Suprapubic skin (tissue), 4 donors: ENCODE measurements around the gene SLC1A7. TPM values are rescaled to one million over a fixed set of nuclear protein-coding genes. Genes with fewer than 3 reads are reported as not detected.
"Not testable (repeated sequence)": the region's sequence is repeated elsewhere in the genome, so short reads cannot be mapped to it uniquely, and the experiment has no call there.

ENCODE experiments used
- DNase-seq, 2 donors: peaks; one replicate each; pipeline ENCODE4 v3.0.0-alpha.2; 2019; ENCODE audit warnings: low spot score in 2 of 2
- H3K27ac ChIP-seq: fragments of 200-600 bp; sonication (generic); one replicate; pipeline ENCODE4 v1.5.1; 2019
- H3K27me3 ChIP-seq: fragments of 200-600 bp; sonication (generic); one replicate; pipeline ENCODE4 v1.5.1; 2019
- H3K36me3 ChIP-seq: fragments of 200-600 bp; sonication (generic); one replicate; pipeline ENCODE4 v1.5.1; 2019
- H3K4me1 ChIP-seq: fragments of 200-600 bp; sonication (generic); one replicate; pipeline ENCODE4 v1.5.1; 2019
- H3K4me3 ChIP-seq: fragments of 200-600 bp; sonication (generic); one replicate; pipeline ENCODE4 v1.5.1; 2019; ENCODE audit warnings: mild to moderate bottlenecking
- H3K9me3 ChIP-seq: fragments of 200-600 bp; sonication (generic); one replicate; pipeline ENCODE4 v1.5.1; 2019
- CTCF ChIP-seq, 2 donors: fragments of 200-600 bp in 1 of 2; fragments of 450-650 bp in 1 of 2; sonication (generic) in 1 of 2; IDR thresholded peaks; one replicate each; pipeline ENCODE4 v1.5.1; 2016 to 2019; ENCODE audit warnings: antibody characterized with exemption in 2 of 2, mild to moderate bottlenecking in 1 of 2, moderate library complexity in 1 of 2
- EP300 ChIP-seq: sonication (generic); formaldehyde crosslinking; IDR thresholded peaks from one replicate; pipeline ENCODE4 v1.6.1; 2017; ENCODE audit warnings: antibody characterized with exemption
- POLR2A ChIP-seq, 2 donors: fragments of 450-650 bp; IDR thresholded peaks; one replicate each; pipeline ENCODE4 v1.6.1; 2017; ENCODE audit warnings: antibody characterized with exemption in 2 of 2, mild to moderate bottlenecking in 2 of 2, moderate library complexity in 2 of 2
- POLR2AphosphoS5 ChIP-seq, 3 donors: sonication (generic); formaldehyde crosslinking; IDR thresholded peaks; one replicate each; pipeline ENCODE4 v1.6.1; 2017; ENCODE audit warnings: antibody characterized with exemption in 3 of 3
- WGBS: methylation state at CpG from one replicate; pipeline ENCODE4 v1.1.5; 2018; 5-methylcytosine and 5-hydroxymethylcytosine counted together
- total RNA-seq, 4 donors: library from RNA; depleted of rRNA; stranded (reverse); fragments of >200 nt; gene quantifications; one replicate each; pipeline ENCODE4 v1.1.0, GENCODE V29; 2016

SLC1A7 gene
- not detected for total RNA-seq

GRCh38 chr1:53142226-53142853 is at the start of gene SLC1A7:
Gene SLC1A7 (minus strand): TSS chr1:53142638. CDS start chr1:53142449, 189 bp downstream.
- H3K27me3 ChIP-seq: no peaks in the 10 kb centered on the region
- H3K4me3 ChIP-seq: no peak within 1 kb of the TSS
- 91% methylated on average over 21 of the region's 21 CpGs for WGBS
- H3K9me3 ChIP-seq: no peaks in the 10 kb centered on the region
- no peaks in the 10 kb centered on the region for H3K36me3 ChIP-seq
- DNase-seq: no peak
- TF ChIP-seq POLR2AphosphoS5 (IDR thresholded peaks at IDR 0.05) (no peak), CTCF (IDR thresholded peaks at IDR 0.05) (no peak), EP300 (no peak), POLR2A (IDR thresholded peaks at IDR 0.05) (no peak)
- H3K27ac ChIP-seq: no peak within 1 kb of the TSS
- peaks cover 5% of the 10 kb centered on the region for H3K4me1 ChIP-seq

GRCh38 chr1:53190210-53190611 is 47.8 kb upstream of the SLC1A7 start:
- H3K27ac ChIP-seq: no peak overlapping the region
- WGBS: 74% methylated on average over 10 of the region's 10 CpGs
- TF ChIP-seq POLR2AphosphoS5 (IDR thresholded peaks at IDR 0.05): no peak
- TF ChIP-seq POLR2A (IDR thresholded peaks at IDR 0.05): no peak
- TF ChIP-seq EP300: no peak
- no peak for TF ChIP-seq CTCF (IDR thresholded peaks at IDR 0.05)

DNA sequence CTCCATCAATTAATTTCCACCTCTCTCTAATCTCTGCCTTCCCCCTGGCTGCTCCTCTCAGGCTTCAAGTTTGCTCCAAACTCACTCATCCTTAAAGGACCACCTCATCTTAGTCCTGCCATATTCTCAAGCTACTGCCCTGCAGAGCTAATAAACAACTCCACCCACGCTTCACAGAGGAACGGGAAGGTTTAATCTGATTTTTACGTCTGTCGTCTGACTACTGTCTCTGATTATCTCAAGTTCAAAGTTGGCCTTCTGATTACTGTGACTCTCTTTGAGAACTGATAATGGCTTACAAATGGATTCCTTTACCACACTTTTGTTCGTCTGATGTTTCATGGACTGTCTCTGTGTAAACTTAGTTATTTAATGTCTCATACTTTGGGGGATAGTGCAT is 46.6 kb upstream of the SLC1A7 start:
- Histone ChIP-seq H3K27me3 (no peaks in the 10 kb centered on the region), H3K27ac (no peak overlapping the region), H3K4me1 (no peaks in the 10 kb centered on the region), H3K4me3 (no peak overlapping the region), H3K36me3 (no peaks in the 10 kb centered on the region), H3K9me3 (no peaks in the 10 kb centered on the region)
- TF ChIP-seq POLR2AphosphoS5 (IDR thresholded peaks at IDR 0.05): no peak
- 70% methylated on average over 5 of the region's 5 CpGs for WGBS
- no peak for DNase-seq

More at GRCh38 chr1:53190210-53190611, 47.8 kb upstream of the SLC1A7 start:
- Histone ChIP-seq H3K4me3 (no peak overlapping the region), H3K27me3 (no peaks in the 10 kb centered on the region), H3K4me1 (peaks cover 5% of the 10 kb centered on the region), H3K9me3 (no peaks in the 10 kb centered on the region), H3K36me3 (no peaks in the 10 kb centered on the region)
- DNase-seq: no peak

GRCh38 chr1:53188099-53188498 is 45.7 kb upstream of the SLC1A7 start:
- H3K4me3 ChIP-seq: no peak overlapping the region
- no peaks in the 10 kb centered on the region for H3K4me1 ChIP-seq
- no peak overlapping the region for H3K27ac ChIP-seq
- H3K9me3 ChIP-seq: no peaks in the 10 kb centered on the region
- H3K36me3 ChIP-seq: no peaks in the 10 kb centered on the region
- no peaks in the 10 kb centered on the region for H3K27me3 ChIP-seq
- DNase-seq: no peak
- WGBS: 74% methylated on average over 2 of the region's 4 CpGs
- TF ChIP-seq CTCF (IDR thresholded peaks at IDR 0.05) (no peak), POLR2A (IDR thresholded peaks at IDR 0.05) (no peak), EP300 (no peak), POLR2AphosphoS5 (IDR thresholded peaks at IDR 0.05) (no peak)

DNA sequence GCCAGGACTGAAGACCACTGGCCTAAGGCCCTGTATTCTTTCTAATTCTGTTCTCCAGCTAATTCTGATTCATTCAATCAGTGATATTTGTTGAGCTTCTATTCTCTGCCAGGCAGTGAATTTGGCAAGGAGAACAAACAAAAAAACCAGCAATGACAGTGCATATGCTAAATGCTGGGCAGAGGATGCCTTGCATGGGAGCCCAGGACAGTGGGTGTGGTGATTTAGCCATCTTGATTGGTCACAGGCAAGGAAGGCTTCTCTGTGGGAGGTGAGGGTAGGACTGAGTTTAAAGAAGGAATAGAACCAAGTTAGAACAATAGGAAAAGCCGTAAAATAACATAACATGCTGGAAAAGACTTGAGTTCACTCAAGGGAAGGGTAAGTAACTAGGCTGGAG is 45.0 kb upstream of the SLC1A7 start:
- no peak for DNase-seq
- WGBS: 80% methylated on average over 1 of the region's 1 CpG
- H3K27me3 ChIP-seq: no peaks in the 10 kb centered on the region
- H3K4me3 ChIP-seq: no peak overlapping the region
- no peaks in the 10 kb centered on the region for H3K36me3 ChIP-seq
- H3K4me1 ChIP-seq: peaks cover under 1% of the 10 kb centered on the region
- H3K9me3 ChIP-seq: no peaks in the 10 kb centered on the region
- H3K27ac ChIP-seq: no peak overlapping the region
- no peak for TF ChIP-seq POLR2A (IDR thresholded peaks at IDR 0.05)
- no peak for TF ChIP-seq POLR2AphosphoS5 (IDR thresholded peaks at IDR 0.05)

GRCh38 chr1:53186533-53186932 is 44.1 kb upstream of the SLC1A7 start:
- TF ChIP-seq CTCF (IDR thresholded peaks at IDR 0.05) (no peak), POLR2AphosphoS5 (IDR thresholded peaks at IDR 0.05) (no peak), EP300 (no peak), POLR2A (IDR thresholded peaks at IDR 0.05) (no peak)
- H3K9me3 ChIP-seq: no peaks in the 10 kb centered on the region
- H3K4me1 ChIP-seq: peaks cover 8% of the 10 kb centered on the region
- H3K27me3 ChIP-seq: no peaks in the 10 kb centered on the region
- no peak overlapping the region for H3K27ac ChIP-seq
- no peak for DNase-seq
- H3K4me3 ChIP-seq: no peak overlapping the region
- H3K36me3 ChIP-seq: no peaks in the 10 kb centered on the region
- 72% methylated on average over 3 of the region's 3 CpGs for WGBS

GRCh38 chr1:53185955-53186297 is 43.5 kb upstream of the SLC1A7 start:
- not testable (repeated sequence) for H3K4me1 ChIP-seq, H3K9me3 ChIP-seq, H3K27me3 ChIP-seq, H3K4me3 ChIP-seq, H3K36me3 ChIP-seq, H3K27ac ChIP-seq, DNase-seq
- WGBS: 78% methylated on average over 2 of the region's 2 CpGs
